HFF-Myc (cell line): Measurements from ENCODE around the gene PLAAT4.
"Not testable (repeated sequence)": the region's sequence is repeated elsewhere in the genome, so short reads cannot be mapped to it uniquely, and the experiment has no call there.

ENCODE experiments used
- DNase-seq: peaks from one replicate; pipeline ENCODE4 v3.0.0-alpha.2; 2011; ENCODE audit warnings: low read depth; ENCODE audit errors: extremely low read depth
- H3K4me3 ChIP-seq: replicated peaks from 2 replicates; pipeline ENCODE4 v1.5.1; 2011; ENCODE audit warnings: low read depth, mild to moderate bottlenecking, control low read depth, low read length
- CTCF ChIP-seq: IDR thresholded peaks from 2 replicates; pipeline ENCODE4 v1.5.1; 2012; ENCODE audit warnings: mild to moderate bottlenecking, low read depth, low read length, control low read depth; ENCODE audit errors: missing control alignments

Gene PLAAT4

DNA sequence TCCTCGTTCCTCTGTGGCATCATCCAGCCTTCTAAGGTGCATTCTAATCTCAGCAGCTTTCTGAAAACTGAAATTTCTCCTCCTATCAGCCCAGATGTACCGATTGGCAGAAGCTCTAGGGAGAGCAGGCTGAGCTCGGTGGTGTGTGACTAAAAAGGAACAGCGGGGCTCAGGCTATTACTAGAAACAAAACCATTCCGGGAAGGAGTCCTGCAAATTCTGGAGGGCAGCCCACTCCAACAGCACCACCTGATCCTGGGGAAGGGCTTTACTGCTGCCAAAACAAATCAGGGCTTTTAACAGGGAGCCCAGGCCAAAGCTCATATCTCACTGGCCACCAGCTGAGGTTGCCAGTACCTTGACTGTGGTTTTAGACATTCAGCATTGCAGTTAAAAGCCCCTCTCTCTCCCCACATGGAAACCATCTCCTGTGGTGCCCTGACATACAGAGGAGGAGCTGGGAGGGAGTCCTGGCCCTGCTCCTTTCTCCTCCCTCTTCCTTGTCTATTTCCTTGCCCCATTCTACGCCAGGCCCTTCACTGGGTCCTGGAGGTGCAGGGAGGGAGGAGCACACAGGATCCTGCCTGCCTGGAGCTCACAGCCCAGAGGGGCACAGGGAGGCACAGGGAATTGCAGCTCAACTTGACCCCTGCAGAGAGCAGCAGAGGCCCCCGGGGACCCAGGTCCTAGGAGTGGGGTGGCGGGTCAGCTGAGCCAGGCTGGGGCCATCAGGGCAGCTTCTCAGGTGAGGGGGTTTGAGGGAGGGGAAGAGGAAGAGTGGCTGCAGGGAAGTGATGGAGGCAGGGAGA, 889 bp downstream of the PLAAT4 start:
- TF ChIP-seq CTCF, result no peak
- DNase-seq, result no peak
- H3K4me3 ChIP-seq, result peak overlapping the region; percentile 16; the same call in 1 of the 2 replicates

DNA sequence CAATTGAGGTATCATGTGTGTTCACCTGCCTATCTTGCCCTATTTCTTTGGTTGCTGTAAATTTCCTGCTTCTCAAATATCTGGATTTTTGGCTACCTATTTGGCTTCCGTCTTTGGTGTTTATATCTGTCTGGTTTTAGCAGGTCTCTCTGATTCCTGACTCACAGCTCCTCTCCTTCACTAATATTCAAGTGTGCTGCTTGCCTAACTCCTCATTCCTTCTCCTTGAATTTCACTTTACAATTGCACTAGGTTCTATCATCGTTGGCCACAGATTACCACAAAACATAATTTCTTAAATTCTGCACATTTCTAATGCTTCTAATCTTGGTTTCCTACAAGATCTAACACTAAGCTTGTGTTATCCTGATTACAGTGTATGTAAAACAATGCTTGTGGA, 5.9 kb downstream of the PLAAT4 start:
- DNase-seq, H3K4me3 ChIP-seq: not testable (repeated sequence)

- no peak for DNase-seq
- TF ChIP-seq CTCF, result no peak
- H3K4me3 ChIP-seq, result no peak overlapping the region
Measured at GRCh38 chr11:63543711-63544110, 7.1 kb downstream of the PLAAT4 start.

DNA sequence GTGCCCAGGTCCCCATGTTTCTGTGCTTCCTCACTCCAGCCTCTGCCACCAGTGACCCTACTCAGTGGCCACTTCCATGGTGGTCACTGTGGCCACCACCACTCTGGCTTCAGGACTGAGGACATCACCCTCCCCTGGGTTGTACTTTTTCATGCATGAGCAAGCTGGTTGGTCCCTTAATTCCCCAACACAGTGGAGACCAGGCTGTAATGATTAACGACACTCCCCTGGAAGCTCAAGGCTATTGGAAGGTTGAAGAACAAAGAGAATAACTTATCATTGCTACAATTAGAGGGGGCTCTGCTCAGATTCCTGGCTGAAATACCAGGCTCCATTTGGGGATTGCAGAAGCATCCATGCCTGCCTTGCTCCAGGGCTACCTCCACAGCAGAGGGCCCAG, 10.5 kb downstream of the PLAAT4 start:
- no peak for TF ChIP-seq CTCF
- no peak overlapping the region for H3K4me3 ChIP-seq

GRCh38 chr11:63548178-63548577, 11.6 kb downstream of the PLAAT4 start:
- H3K4me3 ChIP-seq, result no peak overlapping the region
- DNase-seq, result no peak
- no peak for TF ChIP-seq CTCF

More for the DNA sequence above, 10.5 kb downstream of the PLAAT4 start:
- no peak for DNase-seq

DNA sequence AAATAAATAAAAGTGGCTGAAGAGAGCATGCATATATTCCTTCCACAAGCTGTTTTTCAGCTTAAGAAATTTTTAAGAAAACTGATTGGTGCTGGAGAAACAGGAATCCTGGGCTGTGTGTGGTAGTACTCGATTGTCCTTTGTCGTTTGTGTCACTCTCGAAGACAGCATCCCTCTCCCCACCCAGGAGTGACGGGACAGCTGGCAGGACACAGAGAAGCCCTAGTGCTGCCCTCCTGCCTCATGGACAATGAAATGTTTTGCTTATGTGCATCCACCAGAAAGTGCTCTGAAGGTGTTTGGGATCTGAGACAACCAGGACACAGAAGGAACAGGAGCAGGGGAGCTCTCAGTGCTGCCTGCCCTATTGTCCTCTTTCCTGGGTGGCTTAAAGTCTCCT, 12.8 kb downstream of the PLAAT4 start:
- DNase-seq, result no peak
- H3K4me3 ChIP-seq, result no peak overlapping the region
- TF ChIP-seq CTCF, result no peak

DNA sequence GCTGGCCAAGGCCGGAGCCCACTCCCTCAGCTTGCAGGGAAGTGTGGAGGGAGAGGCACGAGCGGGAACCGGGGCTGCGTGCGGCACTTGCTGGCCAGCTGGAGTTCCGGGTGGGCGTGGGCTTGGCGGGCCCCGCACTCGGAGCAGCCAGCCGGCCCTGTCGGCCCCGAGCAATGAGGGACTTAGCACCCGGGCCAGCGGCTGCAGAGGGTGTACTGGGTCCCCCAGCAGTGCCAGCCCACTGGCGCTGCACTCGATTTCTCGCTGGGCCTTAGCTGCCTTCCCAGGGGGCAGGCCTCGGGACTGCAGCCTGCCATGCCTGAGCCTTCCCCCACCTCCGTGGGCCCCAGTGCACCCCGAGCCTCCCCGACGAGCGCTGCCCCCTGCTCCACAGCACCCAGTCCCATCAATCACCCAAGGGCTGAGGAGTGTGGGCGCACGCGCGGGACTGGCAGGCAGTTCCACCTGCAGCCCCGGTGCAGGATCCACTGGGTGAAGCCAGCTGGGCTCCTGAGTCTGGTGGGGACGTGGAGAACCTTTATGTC, 13.6 kb downstream of the PLAAT4 start:
- H3K4me3 ChIP-seq, result not testable (repeated sequence)

More for the DNA sequence above, 13.6 kb downstream of the PLAAT4 start:
- not testable (repeated sequence) for DNase-seq
